HepG2 (cell line): ENCODE measurements around the gene OVOL2. TPM values are rescaled to one million over a fixed set of nuclear protein-coding genes. Genes with fewer than 3 reads are reported as not detected.
A peak's percentile ranks its signal among the peaks of the same experiment; 100 is the strongest.

ENCODE experiments used
- BORCS8-MEF2B ChIP-seq: sonication (generic); formaldehyde crosslinking; IDR thresholded peaks from 2 replicates; pipeline ENCODE4 v1.8.0; 2022; ENCODE audit warnings: mild to moderate bottlenecking, missing genetic modification reagents
- CTCF ChIP-seq: sonication (generic); formaldehyde crosslinking; IDR thresholded peaks from 2 replicates; pipeline ENCODE4 v1.5.0; 2020; ENCODE audit warnings: mild to moderate bottlenecking, missing genetic modification reagents, moderate library complexity
- DNMT1 ChIP-seq: sonication (generic); formaldehyde crosslinking; IDR thresholded peaks from 2 replicates; pipeline ENCODE4 v1.5.1; 2020; ENCODE audit warnings: mild to moderate bottlenecking, missing genetic modification reagents
- DRAP1 ChIP-seq: IDR thresholded peaks from 2 replicates; pipeline ENCODE4 v1.6.1; 2016; ENCODE audit warnings: missing genetic modification reagents, missing compliant biosample characterization
- NAIF1 ChIP-seq: sonication (generic); formaldehyde crosslinking; IDR thresholded peaks from 2 replicates; pipeline ENCODE4 v1.5.0; 2020; ENCODE audit warnings: mild to moderate bottlenecking, missing genetic modification reagents, borderline replicate concordance
- NR2C2 ChIP-seq: sonication (generic); formaldehyde crosslinking; IDR thresholded peaks from 2 replicates; pipeline ENCODE4 v1.4.0; 2020; ENCODE audit warnings: missing genetic modification reagents, mild to moderate bottlenecking, moderate library complexity, borderline replicate concordance
- PAWR ChIP-seq: sonication (generic); formaldehyde crosslinking; IDR thresholded peaks from 2 replicates; pipeline ENCODE4 v1.4.0; 2020; ENCODE audit warnings: missing genetic modification reagents, mild to moderate bottlenecking, borderline replicate concordance
- PHF8 ChIP-seq: sonication (generic); formaldehyde crosslinking; IDR thresholded peaks from 2 replicates; pipeline ENCODE4 v1.5.0; 2020; ENCODE audit warnings: missing genetic modification reagents
- PPARG ChIP-seq: conservative IDR thresholded peaks from 2 replicates; pipeline ENCODE4 v1.6.1; 2016; ENCODE audit warnings: missing biosample characterization, missing genetic modification reagents
- RAD51 ChIP-seq: fragments of 450-650 bp; IDR thresholded peaks from 2 replicates; pipeline ENCODE4 v1.6.1; 2016; ENCODE audit warnings: borderline replicate concordance
- SKI ChIP-seq: fragments of 450-650 bp; IDR thresholded peaks from one replicate; pipeline ENCODE4 v1.6.1; 2018; ENCODE audit warnings: mild to moderate bottlenecking; ENCODE audit not compliant: partially characterized antibody
- SRY ChIP-seq: sonication (generic); formaldehyde crosslinking; IDR thresholded peaks from 2 replicates; pipeline ENCODE4 v1.8.0; 2022; ENCODE audit warnings: mild to moderate bottlenecking, missing genetic modification reagents
- TBL1XR1 ChIP-seq: fragments of 150-350 bp; IDR thresholded peaks from 2 replicates; pipeline ENCODE4 v1.6.1; 2014; ENCODE audit warnings: borderline replicate concordance, low read length; ENCODE audit not compliant: partially characterized antibody
- ZBTB10 ChIP-seq: sonication (generic); formaldehyde crosslinking; IDR thresholded peaks from 2 replicates; pipeline ENCODE4 v1.4.0; 2020; ENCODE audit warnings: missing genetic modification reagents, borderline replicate concordance
- ZNF670 ChIP-seq: sonication (generic); formaldehyde crosslinking; IDR thresholded peaks from 2 replicates; pipeline ENCODE4 v1.8.0; 2022; ENCODE audit warnings: mild to moderate bottlenecking, missing genetic modification reagents, borderline replicate concordance
- ZNF710 ChIP-seq: sonication (generic); formaldehyde crosslinking; IDR thresholded peaks from 2 replicates; pipeline ENCODE4 v1.5.0; 2020; ENCODE audit warnings: mild to moderate bottlenecking, missing genetic modification reagents, borderline replicate concordance
- ZNF737 ChIP-seq: sonication (generic); formaldehyde crosslinking; IDR thresholded peaks from 2 replicates; pipeline ENCODE4 v1.5.0; 2020; ENCODE audit warnings: missing genetic modification reagents, mild to moderate bottlenecking, borderline replicate concordance
- ZXDC ChIP-seq: sonication (generic); formaldehyde crosslinking; IDR thresholded peaks from 2 replicates; pipeline ENCODE4 v1.5.0; 2020; ENCODE audit warnings: mild to moderate bottlenecking, missing genetic modification reagents
- polyA plus RNA-seq, 8 experiments: library from polyadenylated mRNA; depleted of rRNA in 3 of 8; stranded (reverse) in 7 of 8; unstranded in 1 of 8; fragments of >200 nt; fragmentation: Illumina TruSeq in 4 of 8; extraction: Trizol in 4 of 8; gene quantifications; 2 replicates each; pipeline versions ENCODE4 v1.2.1 to v1.2.3, GENCODE V29; 2011 to 2016; ENCODE audit warnings: low read depth in 4 of 8, missing spikeins in 1 of 8, mixed read lengths in 1 of 8; ENCODE audit not compliant: insufficient read depth in 1 of 8
- total RNA-seq, 5 experiments: library from RNA; depleted of rRNA; stranded (reverse); fragments of >200 nt; fragmentation: Illumina TruSeq; extraction: Trizol; gene quantifications; 2 replicates each; pipeline ENCODE4 v1.2.3, GENCODE V29; 2016; ENCODE audit warnings: low read depth in 1 of 5
- TF ChIP-seq, protein P1 (sequence below): sonication (generic); formaldehyde crosslinking; IDR thresholded peaks from 2 replicates; pipeline ENCODE4 v1.5.0; 2020; ENCODE audit warnings: missing genetic modification reagents, mild to moderate bottlenecking, borderline replicate concordance

OVOL2 gene
- total and polyA plus RNA-seq, 2 of the 13 experiments (the other 11 are each of a cell fraction or from before 2014, with no cell fraction given) = 0.20 to 0.31 TPM

GRCh38 chr20:17985388-17986018 lies 72.2 kb downstream of the OVOL2 start (continued):
- TF ChIP-seq BORCS8-MEF2B (CRISPR knock-in tag) = no peak
- no peak for TF ChIP-seq SRY (CRISPR knock-in tag)
- no peak for TF ChIP-seq RAD51
- no peak for TF ChIP-seq DNMT1 (CRISPR knock-in tag)
- TF ChIP-seq PPARG = peak; percentile 86
- TF ChIP-seq ZNF710 = peak; percentile 42; the same call in 1 of the 2 replicates
- TF ChIP-seq PAWR (CRISPR knock-in tag) = no peak
- TF ChIP-seq NAIF1 (CRISPR knock-in tag) = no peak
- no peak for TF ChIP-seq ZBTB10 (CRISPR knock-in tag)
- no peak for TF ChIP-seq PHF8 (CRISPR knock-in tag)
- TF ChIP-seq DRAP1 = peak; percentile 51
- TF ChIP-seq SKI = peak; percentile 73
- TF ChIP-seq, protein P1, sequence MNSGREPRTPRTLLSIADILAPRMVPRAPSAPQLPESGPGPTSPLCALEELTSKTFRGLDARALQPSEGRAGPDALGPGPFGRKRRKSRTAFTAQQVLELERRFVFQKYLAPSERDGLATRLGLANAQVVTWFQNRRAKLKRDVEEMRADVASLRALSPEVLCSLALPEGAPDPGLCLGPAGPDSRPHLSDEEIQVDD = no peak
- TF ChIP-seq ZXDC (CRISPR knock-in tag) = no peak
- peak; percentile 50 for TF ChIP-seq TBL1XR1
- TF ChIP-seq CTCF (CRISPR knock-in tag) = peak; percentile 18
- no peak; the same call in 1 of the 2 replicates for TF ChIP-seq NR2C2 (CRISPR knock-in tag)
- peak; percentile 53; the same call in 1 of the 2 replicates for TF ChIP-seq ZNF670 (CRISPR knock-in tag)
- no peak for TF ChIP-seq ZNF737 (CRISPR knock-in tag)
